Erythroblast (primary cell): Measurements from ENCODE around the gene DNAJB13.

ENCODE experiments used
- GATA1 ChIP-seq: IDR thresholded peaks from 2 replicates; pipeline ENCODE4 v1.6.1; 2011; ENCODE audit warnings: low read depth, mild to moderate bottlenecking, control low read depth, low read length, moderate library complexity
- POLR2A ChIP-seq: IDR thresholded peaks from 2 replicates; pipeline ENCODE4 v1.6.1; 2011; ENCODE audit warnings: mild to moderate bottlenecking, low read length

- TF ChIP-seq POLR2A (no peak), GATA1 (no peak)
These were observed 18.0 kb upstream of the DNAJB13 start for GRCh38 chr11:73932781-73933180.
